Measurements from ENCODE around the gene NDUFS4. TPM values are rescaled to one million over a fixed set of nuclear protein-coding genes. Genes with fewer than 3 reads are reported as not detected.
"Not testable (repeated sequence)": the region's sequence is repeated elsewhere in the genome, so short reads cannot be mapped to it uniquely, and the experiment has no call there.

NDUFS4 gene
- total RNA-seq, 1 donor from 2014 or later: 70.8 TPM

- ATAC-seq: no peak
Observed at GRCh38 chr5:53575831-53576230, 15.4 kb downstream of the NDUFS4 start.

GRCh38 chr5:53576674-53577073 is 16.2 kb downstream of the NDUFS4 start:
- no peak for ATAC-seq

- ATAC-seq: no peak
Observed at GRCh38 chr5:53578854-53579253, 18.4 kb downstream of the NDUFS4 start.

- ATAC-seq: no peak
Observed at GRCh38 chr5:53580547-53580946, 20.1 kb downstream of the NDUFS4 start.

- no peak for ATAC-seq
Observed at GRCh38 chr5:53582225-53582624, 21.8 kb downstream of the NDUFS4 start.

- no peak for ATAC-seq
Observed at GRCh38 chr5:53590759-53591158, 30.3 kb downstream of the NDUFS4 start.

GRCh38 chr5:53594419-53594818 is 34.0 kb downstream of the NDUFS4 start:
- ATAC-seq: no peak

GRCh38 chr5:53597894-53598293 is 37.5 kb downstream of the NDUFS4 start:
- no peak for ATAC-seq

- ATAC-seq: peak; percentile 97
Observed at GRCh38 chr5:53601570-53601969, 41.1 kb downstream of the NDUFS4 start.

- ATAC-seq: no peak
Observed at GRCh38 chr5:53603009-53603687, 42.7 kb downstream of the NDUFS4 start.

GRCh38 chr5:53604309-53604708 is 43.9 kb downstream of the NDUFS4 start:
- ATAC-seq: no peak

GRCh38 chr5:53607886-53608285 is 47.4 kb downstream of the NDUFS4 start:
- no peak for ATAC-seq

- ATAC-seq: not testable (repeated sequence)
Observed at GRCh38 chr5:53608897-53609296, 48.5 kb downstream of the NDUFS4 start.

- no peak for ATAC-seq
Observed at GRCh38 chr5:53613061-53613460, 52.6 kb downstream of the NDUFS4 start.

- no peak for ATAC-seq
Observed at GRCh38 chr5:53613536-53613935, 53.1 kb downstream of the NDUFS4 start.

GRCh38 chr5:53614376-53614885 is 54.0 kb downstream of the NDUFS4 start:
- ATAC-seq: no peak

- ATAC-seq: no peak
Observed at GRCh38 chr5:53616939-53617549, 56.6 kb downstream of the NDUFS4 start.

- no peak for ATAC-seq
Observed at GRCh38 chr5:53631251-53631650, 70.8 kb downstream of the NDUFS4 start.

- ATAC-seq: no peak
Observed at GRCh38 chr5:53642061-53642460, 81.6 kb downstream of the NDUFS4 start.

GRCh38 chr5:53643445-53643844 is 83.0 kb downstream of the NDUFS4 start:
- ATAC-seq: no peak

GRCh38 chr5:53645078-53645477 is 84.6 kb downstream of the NDUFS4 start:
- no peak for ATAC-seq

- no peak for ATAC-seq
Observed at GRCh38 chr5:53649352-53649751, 88.9 kb downstream of the NDUFS4 start.

GRCh38 chr5:53660573-53660972 is 100.1 kb downstream of the NDUFS4 start:
- ATAC-seq: not testable (repeated sequence)

GRCh38 chr5:53665313-53665712 is 104.9 kb downstream of the NDUFS4 start:
- ATAC-seq: not testable (repeated sequence)

Measured in esophagus mucosa (tissue), 1 donor.